ENCODE measurements around the gene PTK6. TPM values are rescaled to one million over a fixed set of nuclear protein-coding genes. Genes with fewer than 3 reads are reported as not detected.

PTK6 gene
- total RNA-seq, 2 experiments from 2014 or later = 0.19 to 0.22 TPM

GRCh38 chr20:63494420-63495166 is 42.6 kb downstream of the PTK6 start:
- intact Hi-C loops (cut with DNase I, micrococcal nuclease) = loop anchor here in 1 of 2 experiments (5.0 kb wide), 1 partner anchor 628 kb away; no protein-coding TSS in a partner anchor
- peaks cover 30% of the 10 kb centered on the region in 2 experiments for H3K27me3 ChIP-seq (ENCODE audit: control insufficient read depth in 1 of 2, insufficient read depth in 2 of 2, low read length in 2 of 2)
- H3K36me3 ChIP-seq (ENCODE audit: insufficient read depth, low read length) = no peaks in the 10 kb centered on the region
- H3K4me3 ChIP-seq (ENCODE audit: low read length) = no peak overlapping the region
- DNase-seq = peak in 1 of 14 experiments; percentile 30
- ATAC-seq (ENCODE audit: poor library complexity) = no peak
- H3K9me3 Mint-ChIP-seq = no peaks in the 10 kb centered on the region
- peaks cover 0 to 8% of the 10 kb centered on the region in 2 experiments for H3K9me3 ChIP-seq (ENCODE audit: control insufficient read depth in 1 of 2, insufficient read depth in 1 of 2, low read length in 2 of 2)
- H3K36me3 Mint-ChIP-seq (ENCODE audit: low read depth) = no peaks in the 10 kb centered on the region
- H3K4me1 Mint-ChIP-seq (ENCODE audit: low read depth) = peaks cover 5% of the 10 kb centered on the region
- peaks cover 32% of the 10 kb centered on the region for H3K27me3 Mint-ChIP-seq
- peaks cover 30% of the 10 kb centered on the region for H3K4me1 ChIP-seq (ENCODE audit: insufficient read depth, low read length)
- no peak overlapping the region for H3K27ac ChIP-seq (ENCODE audit: low read depth in 1 of 2, low read length in 2 of 2)
- H3K27ac Mint-ChIP-seq = no peak overlapping the region
- no peak overlapping the region for H3K4me3 Mint-ChIP-seq
- ChIA-PET POLR2A (no interaction called here), CTCF (no interaction called here)
- TF ChIP-seq CTCF (IDR thresholded peaks at IDR 0.05) = no peak

DNA sequence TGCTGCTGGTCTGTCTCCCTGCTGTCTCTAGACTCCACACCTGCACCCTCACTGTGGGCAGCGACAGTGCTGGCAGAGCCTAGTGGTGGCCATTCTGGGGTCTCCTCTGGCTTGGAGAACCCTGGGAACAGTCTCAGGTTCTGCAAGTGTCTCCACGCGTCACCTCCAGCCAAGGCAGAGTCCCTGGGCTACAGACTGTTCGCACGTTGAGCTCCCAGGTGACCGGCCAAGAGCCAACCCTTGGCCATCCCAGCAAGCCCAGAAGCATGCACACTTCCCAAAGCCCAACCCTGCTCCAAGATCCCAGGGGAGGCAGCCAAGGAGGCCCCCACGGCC is 43.1 kb downstream of the PTK6 start:
- POLR2A ChIA-PET = no interaction called here
- Mint-ChIP-seq H3K9me3 (no peaks in the 10 kb centered on the region), H3K4me1 (ENCODE audit: low read depth) (peaks cover 5% of the 10 kb centered on the region), H3K36me3 (ENCODE audit: low read depth) (no peaks in the 10 kb centered on the region), H3K4me3 (no peak overlapping the region), H3K27me3 (peaks cover 35% of the 10 kb centered on the region), H3K27ac (no peak overlapping the region)
- Histone ChIP-seq H3K9me3 (ENCODE audit: control insufficient read depth in 1 of 2, insufficient read depth in 1 of 2, low read length in 2 of 2) (peaks cover 0 to 6% of the 10 kb centered on the region in 2 experiments), H3K27ac (ENCODE audit: low read depth in 1 of 2, low read length in 2 of 2) (no peak overlapping the region), H3K36me3 (ENCODE audit: insufficient read depth, low read length) (no peaks in the 10 kb centered on the region), H3K27me3 (ENCODE audit: control insufficient read depth in 1 of 2, insufficient read depth in 2 of 2, low read length in 2 of 2) (peaks cover 26 to 32% of the 10 kb centered on the region in 2 experiments), H3K4me1 (ENCODE audit: insufficient read depth, low read length) (peaks cover 26% of the 10 kb centered on the region), H3K4me3 (ENCODE audit: low read length) (no peak overlapping the region)
- no peak for ATAC-seq (ENCODE audit: poor library complexity)
- TF ChIP-seq CTCF (IDR thresholded peaks at IDR 0.05) = no peak
- intact Hi-C loops (cut with DNase I, micrococcal nuclease) = no loop called here
- CTCF ChIA-PET = no interaction called here
- no peak for DNase-seq

- intact Hi-C loops (cut with DNase I, micrococcal nuclease) = no loop called here
- peaks cover 31 to 36% of the 10 kb centered on the region in 2 experiments for H3K27me3 ChIP-seq (ENCODE audit: control insufficient read depth in 1 of 2, insufficient read depth in 2 of 2, low read length in 2 of 2)
These were observed 43.6 kb downstream of the PTK6 start for GRCh38 chr20:63493563-63494020.

More at GRCh38 chr20:63493563-63494020, 43.6 kb downstream of the PTK6 start:
- no peaks in the 10 kb centered on the region for H3K9me3 Mint-ChIP-seq
- Histone ChIP-seq H3K27ac (ENCODE audit: low read depth in 1 of 2, low read length in 2 of 2) (no peak overlapping the region), H3K4me1 (ENCODE audit: insufficient read depth, low read length) (peaks cover 23% of the 10 kb centered on the region), H3K9me3 (ENCODE audit: control insufficient read depth in 1 of 2, insufficient read depth in 1 of 2, low read length in 2 of 2) (peaks cover 0 to 11% of the 10 kb centered on the region in 2 experiments), H3K4me3 (ENCODE audit: low read length) (no peak overlapping the region), H3K36me3 (ENCODE audit: insufficient read depth, low read length) (no peaks in the 10 kb centered on the region)
- no peak for ATAC-seq (ENCODE audit: poor library complexity)
- H3K36me3 Mint-ChIP-seq (ENCODE audit: low read depth) = no peaks in the 10 kb centered on the region
- no peak for DNase-seq
- peaks cover 35% of the 10 kb centered on the region for H3K27me3 Mint-ChIP-seq
- H3K4me1 Mint-ChIP-seq (ENCODE audit: low read depth) = peaks cover 5% of the 10 kb centered on the region
- TF ChIP-seq CTCF (IDR thresholded peaks at IDR 0.05) = no peak
- POLR2A ChIA-PET = no interaction called here
- H3K27ac Mint-ChIP-seq = no peak overlapping the region
- CTCF ChIA-PET = no interaction called here
- H3K4me3 Mint-ChIP-seq = no peak overlapping the region

Measured in CD4-positive, alpha-beta T cell (primary cell).